GM12878 (cell line): ENCODE measurements around the gene PTCD2. TPM values are rescaled to one million over a fixed set of nuclear protein-coding genes. Genes with fewer than 3 reads are reported as not detected.

ENCODE experiments used
- ATAC-seq: fragments of 200-7000 bp; cut with Tn5 transposase; 3 replicates; pipeline ENCODE4 v1.9.1; 2020; ENCODE audit warnings: mild to moderate bottlenecking, moderate library complexity
- BruUV-seq: library from RNA; stranded (reverse); fragments of 400-500 nt; replicated peaks from 2 replicates; lab custom pipeline; 2021; lab: Mats Ljungman, UMichigan
- CTCF ChIA-PET: fragments of 300-600 bp; sonication (Branson Sonifier 250); formaldehyde crosslinking; extraction: SDS; loops from one replicate; lab custom pipeline; 2021; ENCODE audit warnings: inconsistent platforms; lab: Yijun Ruan, JAX
- POLR2A ChIA-PET: fragments of 350-600 bp; formaldehyde crosslinking; extraction: SDS; loops from one replicate; lab custom pipeline; 2021; ENCODE audit warnings: inconsistent platforms; lab: Charles Lee
- RAD21 ChIA-PET: fragments of 300-600 bp; sonication (Branson Sonifier 250); formaldehyde crosslinking; loops from one replicate; lab custom pipeline; 2023; ENCODE audit warnings: antibody characterized with exemption; ENCODE audit not compliant: unreplicated experiment; lab: Charles Lee
- SMC1A ChIA-PET: fragments of 300-600 bp; sonication (Branson Sonifier 250); formaldehyde crosslinking; loops from one replicate; lab custom pipeline; 2023; ENCODE audit not compliant: unreplicated experiment, uncharacterized antibody; lab: Charles Lee
- DNase-seq: peaks from one replicate; pipeline ENCODE4 v3.0.0-alpha.2; 2011; ENCODE audit warnings: low read depth, low spot score
- FAIRE-seq: peaks from 3 replicates; lab custom pipeline; 2011; peaks lifted over from hg19 to GRCh38; lab: Jason Lieb, UNC
- H2AFZ ChIP-seq: 2 replicates; pipeline ENCODE4 v1.6.0; 2011; ENCODE audit warnings: low read depth, low read length, control low read depth; ENCODE audit not compliant: control insufficient read depth
- H3K27ac ChIP-seq: 2 replicates; pipeline ENCODE4 v1.5.1; 2011; ENCODE audit warnings: control low read depth; ENCODE audit not compliant: control insufficient read depth, insufficient read depth
- H3K27me3 ChIP-seq, 2 experiments: replicated peaks in 1 of 2; 2 replicates each; pipeline versions ENCODE4 v1.6.0 to v1.6.1; 2011; ENCODE audit warnings: low read length in 1 of 2; ENCODE audit not compliant: control insufficient read depth in 2 of 2, insufficient read depth in 2 of 2
- H3K36me3 ChIP-seq, 2 experiments: 2 replicates each; pipeline ENCODE4 v1.5.1; 2011; ENCODE audit warnings: low read length in 1 of 2; ENCODE audit not compliant: control insufficient read depth in 2 of 2, insufficient read depth in 2 of 2
- H3K4me1 ChIP-seq: 2 replicates; pipeline ENCODE4 v1.6.1; 2011; ENCODE audit warnings: mild to moderate bottlenecking, low read length, moderate library complexity, mixed read lengths; ENCODE audit not compliant: control insufficient read depth, insufficient read depth
- H3K4me2 ChIP-seq: 2 replicates; pipeline ENCODE4 v1.6.0; 2011; ENCODE audit warnings: control low read depth; ENCODE audit not compliant: control insufficient read depth, insufficient read depth
- H3K4me3 ChIP-seq: fragments of 200-600 bp; sonication (generic); 2 replicates; pipeline ENCODE4 v1.5.1; 2016
- H3K79me2 ChIP-seq: 2 replicates; pipeline ENCODE4 v1.6.0; 2011; ENCODE audit warnings: low read length; ENCODE audit not compliant: control insufficient read depth, insufficient read depth
- H3K9ac ChIP-seq: 2 replicates; pipeline ENCODE4 v1.8.0; 2011; ENCODE audit warnings: low read length, control low read depth, mixed read lengths; ENCODE audit not compliant: control insufficient read depth, insufficient read depth
- H3K9me3 ChIP-seq: replicated peaks from 3 replicates; pipeline ENCODE4 v1.5.1; 2011; ENCODE audit warnings: mild to moderate bottlenecking, low read length; ENCODE audit not compliant: control insufficient read depth, insufficient read depth
- H4K20me1 ChIP-seq: 2 replicates; pipeline ENCODE4 v1.6.0; 2011; ENCODE audit not compliant: control insufficient read depth, insufficient read depth
- ATF7 ChIP-seq: fragments of 450-650 bp; IDR thresholded peaks from 2 replicates; pipeline ENCODE4 v1.6.1; 2016; ENCODE audit warnings: low read depth, mild to moderate bottlenecking
- NR2F1 ChIP-seq: fragments of 450-650 bp; conservative IDR thresholded peaks from 2 replicates; pipeline ENCODE4 v1.6.1; 2017; ENCODE audit warnings: mild to moderate bottlenecking
- RELA ChIP-seq: fragments of 450-650 bp; IDR thresholded peaks from 2 replicates; pipeline ENCODE4 v1.8.0; 2014; ENCODE audit warnings: borderline replicate concordance; ENCODE audit not compliant: partially characterized antibody
- REST ChIP-seq: IDR thresholded peaks from 2 replicates; pipeline ENCODE4 v1.6.1; 2012; ENCODE audit warnings: mild to moderate bottlenecking, low read depth, low read length
- SKIL ChIP-seq: fragments of 450-650 bp; IDR thresholded peaks from 2 replicates; pipeline ENCODE4 v1.6.1; 2017; ENCODE audit warnings: mild to moderate bottlenecking, low read depth, inconsistent platforms; ENCODE audit not compliant: poor library complexity, severe bottlenecking
- TCF7 ChIP-seq: IDR thresholded peaks from 2 replicates; pipeline ENCODE4 v1.6.1; 2014; ENCODE audit warnings: antibody characterized with exemption, borderline replicate concordance
- USF1 ChIP-seq: IDR thresholded peaks from 2 replicates; pipeline ENCODE4 v1.6.1; 2011; ENCODE audit warnings: borderline replicate concordance, low read depth, mild to moderate bottlenecking, moderate library complexity, mixed read lengths, low read length; ENCODE audit not compliant: insufficient read depth; ENCODE audit errors: extremely low read length
- WGBS: methylation state at CpG from one replicate; pipeline ENCODE4 v1.1.6; 2016; ENCODE audit warnings: low lambda C conversion rate; ENCODE audit not compliant: insufficient replicate concordance, insufficient coverage; ENCODE audit errors: missing lambda C conversion rate; 5-methylcytosine and 5-hydroxymethylcytosine counted together
- in situ Hi-C: fragments of 300-500 bp; cut with MboI; formaldehyde crosslinking; loops from 9 replicates; pipeline ENCODE4 v1.14.3; 2018; ENCODE audit warnings: mixed read lengths
- intact Hi-C: fragments of 100-400 bp; cut with micrococcal nuclease; formaldehyde crosslinking; loops from one replicate; pipeline ENCODE4 v1.14.2; 2022; ENCODE audit not compliant: unreplicated experiment
- polyA plus RNA-seq, 11 experiments: library from polyadenylated mRNA; depleted of rRNA in 4 of 11; unstranded in 6 of 11; stranded (reverse) in 5 of 11; fragments of >200 nt; fragmentation: Nextera tagmentation in 4 of 11; fragmentation: Illumina TruSeq in 1 of 11; extraction: Ambion mirVana in 4 of 11; extraction: Trizol in 1 of 11; gene quantifications; 1 replicate in 1 of 11; 2 replicates in 10 of 11; pipeline versions ENCODE4 v1.2.1 to v1.2.3, GENCODE V29; 2011 to 2016; ENCODE audit warnings: inconsistent platforms in 2 of 11, missing spikeins in 2 of 11, low read depth in 1 of 11
- total RNA-seq, 4 experiments: library from RNA; depleted of rRNA in 3 of 4; stranded (reverse); fragments of >200 nt in 3 of 4; fragmentation: Illumina TruSeq in 1 of 4; extraction: Trizol in 1 of 4; gene quantifications; 2 replicates each; pipeline versions ENCODE4 v1.2.1 to v1.2.3, GENCODE V29; 2013 to 2021

Gene PTCD2
- total and polyA plus RNA-seq, 10 of the 15 experiments (the other 5 are each of a cell fraction or from before 2014, with no cell fraction given) = 8.7 to 15.0 (median 11.9) TPM

GRCh38 chr5:72313141-72313540 lies 7.0 kb upstream of the PTCD2 start:
- WGBS = 100% methylated on average over 1 of the region's 1 CpG
- H4K20me1 ChIP-seq = no peaks in the 10 kb centered on the region
- no peak overlapping the region for H3K4me3 ChIP-seq
- H3K4me2 ChIP-seq = no peak overlapping the region
- intact Hi-C loops = no loop called here
- ChIA-PET SMC1A (no interaction called here), CTCF (interaction anchor here (1.4 kb wide), 1 partner anchor 531 kb away, joined by 3 read pairs; no protein-coding TSS in a partner anchor)
- no peaks in the 10 kb centered on the region for H3K9me3 ChIP-seq
- H3K9ac ChIP-seq = no peak overlapping the region
- no peak for TF ChIP-seq USF1
- no peak for TF ChIP-seq SKIL
- no peak for TF ChIP-seq RELA
- TF ChIP-seq REST = no peak
- TF ChIP-seq NR2F1 = no peak
- no peak for TF ChIP-seq ATF7
- no peak for TF ChIP-seq TCF7
- TF ChIP-seq, all 136 proteins: peak for 0
- ChIA-PET POLR2A (no interaction called here), RAD21 (interaction anchor here (1.0 kb wide), 1 partner anchor 81 kb away, joined by 3 read pairs; no protein-coding TSS in a partner anchor)
- peaks cover 5% of the 10 kb centered on the region for H3K4me1 ChIP-seq
- no peak for FAIRE-seq
- H3K27me3 ChIP-seq = no peaks in the 10 kb centered on the region
- no TSS peak for BruUV-seq
- in situ Hi-C loops = no loop called here
- H2AFZ ChIP-seq = no peak overlapping the region
- no peak for DNase-seq
- H3K79me2 ChIP-seq = peaks cover 31% of the 10 kb centered on the region
- ATAC-seq = no peak
- no peak overlapping the region for H3K27ac ChIP-seq
- peaks cover 1 to 28% of the 10 kb centered on the region in 2 experiments; a peak in 2 of 4 replicates for H3K36me3 ChIP-seq
